Activated T-cell treated with anti-CD3 and anti-CD28 coated beads for 1 hour (primary cell): Measurements from ENCODE around the gene ZNF311.
A peak's percentile ranks its signal among the peaks of the same experiment; 100 is the strongest.
"Not testable (repeated sequence)": the region's sequence is repeated elsewhere in the genome, so short reads cannot be mapped to it uniquely, and the experiment has no call there.

Source experiments
- DNase-seq: peaks from one replicate; pipeline ENCODE4 v3.0.0-alpha.2; 2020; ENCODE audit warnings: low read depth

ZNF311 gene

GRCh38 chr6:28953039-28953584 lies 52.0 kb downstream of the ZNF311 start:
- DNase-seq, result peak; percentile 36

- not testable (repeated sequence) for DNase-seq
These were observed 55.4 kb downstream of the ZNF311 start for GRCh38 chr6:28949656-28950195.

- no peak for DNase-seq
These were observed 56.2 kb downstream of the ZNF311 start for GRCh38 chr6:28948782-28949486.

GRCh38 chr6:28947831-28948270 lies 57.3 kb downstream of the ZNF311 start:
- no peak for DNase-seq

- no peak for DNase-seq
These were observed 57.9 kb downstream of the ZNF311 start for GRCh38 chr6:28947067-28947765.

- DNase-seq, result no peak
These were observed 59.8 kb downstream of the ZNF311 start for GRCh38 chr6:28945349-28945748.
